ENCODE measurements around the gene SNRPA.

- peak; percentile 45 for TF ChIP-seq CTCF (conservative IDR thresholded peaks at IDR 0.05)
- no peak for TF ChIP-seq ZFX (IDR thresholded peaks at IDR 0.05)
Observed at GRCh38 chr19:40797963-40798682, 47.1 kb downstream of the SNRPA start.
